ENCODE data around the gene GAPDHS. TPM values are rescaled to one million over a fixed set of nuclear protein-coding genes. Genes with fewer than 3 reads are reported as not detected.

GAPDHS gene
- total RNA-seq, 2 experiments from 2014 or later: not detected

- DNase-seq (no peak), ATAC-seq (ENCODE audit: low read depth) (no peak)
- POLR2A ChIA-PET: no interaction called here
- H3K4me3 Mint-ChIP-seq: no peak overlapping the region
- peaks cover 7% of the 10 kb centered on the region for H3K27me3 Mint-ChIP-seq
- H3K9me3 Mint-ChIP-seq: peaks cover 19% of the 10 kb centered on the region
- H3K36me3 Mint-ChIP-seq: no peaks in the 10 kb centered on the region
- H3K4me1 Mint-ChIP-seq: no peaks in the 10 kb centered on the region
- no peak overlapping the region for H3K27ac Mint-ChIP-seq
Observed at GRCh38 chr19:35578707-35579106, 45.5 kb downstream of the GAPDHS start.

- no peak overlapping the region for H3K27ac Mint-ChIP-seq
- H3K27me3 Mint-ChIP-seq: peaks cover 25% of the 10 kb centered on the region
- peaks cover 1% of the 10 kb centered on the region for H3K9me3 Mint-ChIP-seq
- H3K36me3 Mint-ChIP-seq: no peaks in the 10 kb centered on the region
- POLR2A ChIA-PET: no interaction called here
- H3K4me1 Mint-ChIP-seq: no peaks in the 10 kb centered on the region
- DNase-seq (no peak), ATAC-seq (ENCODE audit: low read depth) (no peak)
- no peak overlapping the region for H3K4me3 Mint-ChIP-seq
Observed at GRCh38 chr19:35582760-35583159, 49.5 kb downstream of the GAPDHS start.

- DNase-seq (no peak), ATAC-seq (ENCODE audit: low read depth) (no peak)
- peaks cover 28% of the 10 kb centered on the region for H3K27me3 Mint-ChIP-seq
- H3K9me3 Mint-ChIP-seq: no peaks in the 10 kb centered on the region
- no peak within 1 kb of the TSS for H3K4me3 Mint-ChIP-seq
- no peaks in the 10 kb centered on the region for H3K4me1 Mint-ChIP-seq
- POLR2A ChIA-PET: no interaction called here
- no peaks in the 10 kb centered on the region for H3K36me3 Mint-ChIP-seq
- no peak within 1 kb of the TSS for H3K27ac Mint-ChIP-seq
Observed at GRCh38 chr19:35585848-35586247, 52.6 kb downstream of the GAPDHS start, which contains the start of gene PMIS2. Gene PMIS2 (plus strand): TSS chr19:35586173. CDS start chr19:35586260, 87 bp downstream.

- no peak for ATAC-seq (ENCODE audit: low read depth)
- no peaks in the 10 kb centered on the region for H3K9me3 Mint-ChIP-seq
- POLR2A ChIA-PET: no interaction called here
- peaks cover 25% of the 10 kb centered on the region for H3K27me3 Mint-ChIP-seq
- H3K36me3 Mint-ChIP-seq: no peaks in the 10 kb centered on the region
- H3K4me1 Mint-ChIP-seq: no peaks in the 10 kb centered on the region
- no peak for DNase-seq
- H3K4me3 Mint-ChIP-seq: no peak overlapping the region
- H3K27ac Mint-ChIP-seq: no peak overlapping the region
Observed at GRCh38 chr19:35587321-35587720, 54.1 kb downstream of the GAPDHS start.

GRCh38 chr19:35590875-35591274 is 57.6 kb downstream of the GAPDHS start:
- DNase-seq: no peak
- Mint-ChIP-seq H3K27me3 (peaks cover 16% of the 10 kb centered on the region), H3K27ac (no peak overlapping the region), H3K9me3 (no peaks in the 10 kb centered on the region), H3K36me3 (no peaks in the 10 kb centered on the region), H3K4me3 (no peak overlapping the region), H3K4me1 (no peaks in the 10 kb centered on the region)
- ATAC-seq (ENCODE audit: low read depth): no peak
- POLR2A ChIA-PET: interaction anchor here (0.6 kb wide), 1 partner anchor 17 kb away, joined by 3 read pairs; no protein-coding TSS in a partner anchor

- Mint-ChIP-seq H3K36me3 (no peaks in the 10 kb centered on the region), H3K27me3 (peaks cover 10% of the 10 kb centered on the region), H3K27ac (no peak overlapping the region), H3K4me3 (no peak overlapping the region), H3K4me1 (peaks cover 9% of the 10 kb centered on the region), H3K9me3 (no peaks in the 10 kb centered on the region)
- POLR2A ChIA-PET: no interaction called here
- ATAC-seq (ENCODE audit: low read depth) (no peak), DNase-seq (no peak)
Observed at GRCh38 chr19:35592226-35592625, 59.0 kb downstream of the GAPDHS start.

Other genes with a start within 250 kb of the GAPDHS start
- gene MAG, start 241.3 kb upstream of the GAPDHS start, total RNA-seq: under 1 TPM; 0.11 to 0.39 TPM
- 1 to 10 TPM; 1.7 to 1.8 TPM for gene CD22, start 204.3 kb upstream of the GAPDHS start, total RNA-seq
- not detected for gene FFAR1, start 185.6 kb upstream of the GAPDHS start, total RNA-seq
- not detected for gene FFAR3, start 175.0 kb upstream of the GAPDHS start, total RNA-seq
- gene GPR42, start 162.4 kb upstream of the GAPDHS start, total RNA-seq: not detected
- not detected for gene FFAR2, start 85.2 kb upstream of the GAPDHS start, total RNA-seq
- not detected for gene KRTDAP, start 43.0 kb upstream of the GAPDHS start, total RNA-seq
- 1 to 10 TPM; 2.5 to 3.5 TPM for gene DMKN, start 19.8 kb upstream of the GAPDHS start, total RNA-seq
- not detected for gene SBSN, start 5.1 kb upstream of the GAPDHS start, total RNA-seq
- 10 to 100 TPM; 37.2 to 38.2 TPM for gene TMEM147, start 12.2 kb downstream of the GAPDHS start, total RNA-seq
- gene ATP4A, start 30.2 kb downstream of the GAPDHS start, total RNA-seq: not detected
- not detected for gene PMIS2, start 52.7 kb downstream of the GAPDHS start, total RNA-seq
- gene HAUS5, start 79.3 kb downstream of the GAPDHS start, total RNA-seq: 10 to 100 TPM; 50.5 to 51.7 TPM
- gene RBM42, start 95.6 kb downstream of the GAPDHS start, total RNA-seq: 10 to 100 TPM; 87.4 to 92.2 TPM
- gene ETV2, start 108.3 kb downstream of the GAPDHS start, total RNA-seq: 1 to 10 TPM; 1.6 to 1.9 TPM
- gene COX6B1, start 114.9 kb downstream of the GAPDHS start, total RNA-seq: 100 to 1,000 TPM; 407 to 412 TPM
- gene UPK1A, start 133.1 kb downstream of the GAPDHS start, total RNA-seq: 1 to 10 TPM in 1 of 2 experiments, under 1 TPM in 1; 0.88 to 1.7 TPM
- 10 to 100 TPM; 24.5 to 33.6 TPM for gene ZBTB32, start 171.1 kb downstream of the GAPDHS start, total RNA-seq
- 10 to 100 TPM; 74.6 to 75.9 TPM for gene KMT2B, start 184.5 kb downstream of the GAPDHS start, total RNA-seq
- gene IGFLR1, start 209.0 kb downstream of the GAPDHS start, total RNA-seq: 10 to 100 TPM; 63.0 to 63.4 TPM
- gene U2AF1L4, start 212.0 kb downstream of the GAPDHS start, total RNA-seq: 10 to 100 TPM; 31.9 to 33.1 TPM
- 10 to 100 TPM; 35.7 to 36.3 TPM for gene PSENEN, start 212.2 kb downstream of the GAPDHS start, total RNA-seq
- gene LIN37, start 215.1 kb downstream of the GAPDHS start, total RNA-seq: 10 to 100 TPM; 18.3 to 22.4 TPM
- gene HSPB6, start 223.6 kb downstream of the GAPDHS start, total RNA-seq: under 1 TPM in 1 of 2 experiments, not detected in 1; 0.36 TPM
- gene PROSER3, start 224.7 kb downstream of the GAPDHS start, total RNA-seq: 10 to 100 TPM; 53.0 to 59.9 TPM
- 10 to 100 TPM; 64.4 to 76.5 TPM for gene ARHGAP33, start 242.1 kb downstream of the GAPDHS start, total RNA-seq